Stimulated activated CD8-positive, alpha-beta memory T cell treated with anti-CD3 and anti-CD28 coated beads, Interleukin-15, amount 100 ng/mL, for 24 hours (primary cell): ENCODE measurements around the gene BORCS8.
"Not testable (repeated sequence)": the region's sequence is repeated elsewhere in the genome, so short reads cannot be mapped to it uniquely, and the experiment has no call there.

ENCODE experiments used
- DNase-seq: peaks from one replicate; pipeline ENCODE4 v3.0.0-alpha.2; 2020; ENCODE audit warnings: low read depth

The BORCS8 gene

GRCh38 chr19:19179548-19180441 is 12.2 kb downstream of the BORCS8 start:
- DNase-seq = no peak

GRCh38 chr19:19176950-19177349 is 15.0 kb downstream of the BORCS8 start:
- DNase-seq = no peak

- not testable (repeated sequence) for DNase-seq
These were observed 18.7 kb downstream of the BORCS8 start for GRCh38 chr19:19173243-19173642.

GRCh38 chr19:19171821-19172532 is 20.0 kb downstream of the BORCS8 start:
- no peak for DNase-seq

GRCh38 chr19:19170873-19171672 is 20.9 kb downstream of the BORCS8 start:
- no peak for DNase-seq

GRCh38 chr19:19170053-19170872 is 21.7 kb downstream of the BORCS8 start, which contains the start of gene MEF2B:
TSS of gene MEF2B (minus strand) at chr19:19170263. CDS start at chr19:19150735, 19,528 bp downstream.
- DNase-seq = peak; percentile 43

- no peak for DNase-seq
These were observed 22.5 kb downstream of the BORCS8 start for GRCh38 chr19:19169236-19170052.

- DNase-seq = no peak
These were observed 24.3 kb downstream of the BORCS8 start for GRCh38 chr19:19167612-19168011.

GRCh38 chr19:19165396-19165795 is 26.6 kb downstream of the BORCS8 start:
- no peak for DNase-seq

- DNase-seq = no peak
These were observed 29.5 kb downstream of the BORCS8 start for GRCh38 chr19:19162495-19162894.

GRCh38 chr19:19160461-19161035 is 31.4 kb downstream of the BORCS8 start:
- DNase-seq = no peak

- no peak for DNase-seq
These were observed 32.4 kb downstream of the BORCS8 start for GRCh38 chr19:19159534-19159933.

- no peak for DNase-seq
These were observed 34.1 kb downstream of the BORCS8 start for GRCh38 chr19:19157808-19158207.

GRCh38 chr19:19155495-19156219 is 36.3 kb downstream of the BORCS8 start:
- no peak for DNase-seq

GRCh38 chr19:19154768-19155494 is 37.0 kb downstream of the BORCS8 start:
- DNase-seq = no peak

GRCh38 chr19:19152668-19153384 is 39.1 kb downstream of the BORCS8 start:
- DNase-seq = no peak

- no peak for DNase-seq
These were observed 40.5 kb downstream of the BORCS8 start for GRCh38 chr19:19151418-19151817.

- no peak for DNase-seq
These were observed 42.5 kb downstream of the BORCS8 start for GRCh38 chr19:19149435-19149834.
